IMR-90 (cell line): ENCODE data around the gene B4GALNT3.

Experiments
- CTCF ChIP-seq: conservative IDR thresholded peaks from 2 replicates; pipeline ENCODE4 v1.5.1; 2012; ENCODE audit warnings: mild to moderate bottlenecking, low read depth, low read length, improper control_type of control experiment
- MAFK ChIP-seq: IDR thresholded peaks from 2 replicates; pipeline ENCODE4 v1.6.1; 2012; ENCODE audit warnings: low read depth, low read length, improper control_type of control experiment
- MAZ ChIP-seq: IDR thresholded peaks from 2 replicates; pipeline ENCODE4 v1.6.1; 2012; ENCODE audit warnings: low read depth, mild to moderate bottlenecking, low read length, improper control_type of control experiment, moderate library complexity, borderline replicate concordance

- TF ChIP-seq CTCF (no peak), MAZ (no peak), MAFK (no peak)
Observed at GRCh38 chr12:473863-474577, 14.3 kb downstream of the B4GALNT3 start.
